PC-3 (cell line): ENCODE data around the gene NOS1.

Source experiments
- CTCF ChIP-seq: fragments of 300-600 bp; sonication (generic); conservative IDR thresholded peaks from 2 replicates; pipeline ENCODE4 v1.5.1; 2017; ENCODE audit warnings: antibody characterized with exemption, low read depth, mild to moderate bottlenecking, low read length
- EZH2 ChIP-seq: fragments of 300-600 bp; sonication (generic); IDR thresholded peaks from one replicate; pipeline ENCODE4 v1.6.1; 2017; ENCODE audit warnings: antibody characterized with exemption, mild to moderate bottlenecking, low read length; ENCODE audit not compliant: unreplicated experiment
- EZH2phosphoT487 ChIP-seq: fragments of 300-600 bp; sonication (generic); IDR thresholded peaks from 2 replicates; pipeline ENCODE4 v1.6.1; 2018; ENCODE audit warnings: mild to moderate bottlenecking, antibody characterized with exemption, low read length, borderline replicate concordance

DNA sequence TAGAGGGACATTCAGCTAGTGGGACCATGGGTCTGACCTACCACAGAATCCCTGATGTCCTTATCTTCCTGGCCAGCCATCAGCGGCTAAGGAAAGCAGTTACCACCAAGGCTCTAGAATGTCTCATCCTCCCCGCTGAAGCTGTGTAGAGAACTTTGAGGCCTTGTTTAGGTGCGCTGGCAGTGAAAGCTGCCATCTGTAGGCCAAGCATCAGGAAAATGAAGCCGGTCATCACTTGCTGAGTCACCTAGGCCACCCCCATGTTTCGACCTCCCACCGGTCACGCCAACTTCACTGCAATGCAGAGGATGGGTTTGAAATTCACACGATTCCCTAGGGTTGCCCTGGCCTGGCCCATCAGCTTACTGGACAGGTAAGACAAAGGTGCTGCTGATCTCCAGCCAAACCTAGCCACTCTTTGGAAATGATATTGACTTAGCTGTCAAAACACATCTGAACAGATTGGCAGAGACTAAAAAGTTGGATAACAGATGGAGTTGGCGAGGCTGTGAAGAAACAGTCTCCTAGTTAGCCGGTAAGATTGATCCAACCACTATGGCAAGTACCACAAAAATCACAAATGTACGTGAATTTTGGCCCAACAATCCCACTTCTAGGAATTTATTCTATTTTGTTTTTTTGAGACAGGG is 52.0 kb downstream of the NOS1 start:
- no peak for TF ChIP-seq CTCF
- TF ChIP-seq EZH2phosphoT487: no peak
- TF ChIP-seq EZH2: no peak
